SK-N-SH (cell line): ENCODE data around the gene ST7. TPM values are rescaled to one million over a fixed set of nuclear protein-coding genes. Genes with fewer than 3 reads are reported as not detected.

Experiments used
- CTCF ChIA-PET: fragments of 300-600, 350-600 bp; formaldehyde crosslinking; extraction: SDS; loops from one replicate; lab custom pipeline; 2021; lab: Yijun Ruan, JAX
- POLR2A ChIA-PET: fragments of 350-600 bp; sonication (Branson Sonifier 250); formaldehyde crosslinking; extraction: SDS; loops from one replicate; lab custom pipeline; 2020; ENCODE audit warnings: antibody characterized with exemption, inconsistent platforms; lab: Yijun Ruan, JAX
- DNase-seq: peaks from one replicate; pipeline ENCODE4 v3.0.0; 2012
- H2AFZ ChIP-seq: fragments of 200-600 bp; sonication (generic); 2 replicates; pipeline ENCODE4 v1.8.1; 2016; ENCODE audit warnings: antibody characterized with exemption, mild to moderate bottlenecking, low read depth
- H3F3A ChIP-seq: fragments of 200-600 bp; sonication (generic); replicated peaks from 2 replicates; pipeline ENCODE3; 2016; ENCODE audit warnings: antibody characterized with exemption, mild to moderate bottlenecking; ENCODE audit not compliant: insufficient read depth
- H3K27ac ChIP-seq, 2 experiments: fragments of 200-500 bp in 1 of 2; fragments of 200-600 bp in 1 of 2; sonication (Bioruptor generic) in 1 of 2; sonication (generic), shearing (Covaris generic) in 1 of 2; 2 replicates each; pipeline versions ENCODE4 v1.5.1 to v1.6.1; 2014 to 2016; ENCODE audit warnings: low read depth in 2 of 2, inconsistent platforms in 1 of 2, low read length in 1 of 2, mild to moderate bottlenecking in 1 of 2, mixed read lengths in 1 of 2
- H3K27me3 ChIP-seq: fragments of 200-600 bp; sonication (generic), shearing (Covaris generic); 2 replicates; pipeline ENCODE4 v1.6.1; 2016; ENCODE audit warnings: mixed run types; ENCODE audit not compliant: insufficient read depth
- H3K36me3 ChIP-seq, 2 experiments: fragments of 200-500 bp in 1 of 2; fragments of 200-600 bp in 1 of 2; sonication (Bioruptor generic) in 1 of 2; sonication (generic) in 1 of 2; replicated peaks in 1 of 2; 2 replicates each; pipeline versions ENCODE3 to v1.5.1; 2014 to 2016; ENCODE audit warnings: low read length in 1 of 2, mild to moderate bottlenecking in 1 of 2; ENCODE audit not compliant: insufficient read depth in 2 of 2, control insufficient read depth in 1 of 2
- H3K4me1 ChIP-seq, 2 experiments: fragments of 200-500 bp in 1 of 2; fragments of 200-600 bp in 1 of 2; sonication (Bioruptor generic) in 1 of 2; sonication (generic), shearing (Covaris generic) in 1 of 2; 2 replicates each; pipeline versions ENCODE4 v1.5.1 to v1.6.1; 2014 to 2016; ENCODE audit warnings: low read depth in 1 of 2, low read length in 1 of 2, mixed run types in 1 of 2; ENCODE audit not compliant: insufficient read depth in 2 of 2, control insufficient read depth in 1 of 2
- H3K4me2 ChIP-seq: fragments of 200-600 bp; sonication (generic), shearing (Covaris generic); 2 replicates; pipeline ENCODE4 v1.6.1; 2017; ENCODE audit warnings: mixed run types
- H3K4me3 ChIP-seq, 2 experiments: fragments of 200-500 bp in 1 of 2; fragments of 200-600 bp in 1 of 2; sonication (Bioruptor generic) in 1 of 2; sonication (generic), shearing (Covaris generic) in 1 of 2; 2 replicates each; pipeline versions ENCODE4 v1.5.1 to v1.8.1; 2014 to 2016; ENCODE audit warnings: low read depth in 2 of 2, inconsistent platforms in 1 of 2, low read length in 1 of 2, mild to moderate bottlenecking in 1 of 2, mixed read lengths in 1 of 2, moderate library complexity in 1 of 2
- H3K79me2 ChIP-seq: fragments of 200-600 bp; sonication (generic); 2 replicates; pipeline ENCODE4 v1.8.1; 2017; ENCODE audit warnings: mild to moderate bottlenecking; ENCODE audit not compliant: insufficient read depth
- H3K9ac ChIP-seq: fragments of 200-600 bp; sonication (generic); 2 replicates; pipeline ENCODE4 v1.6.1; 2017; ENCODE audit warnings: mixed run types
- H3K9me2 ChIP-seq: fragments of 200-600 bp; sonication (generic); 2 replicates; pipeline ENCODE4 v1.6.1; 2017; ENCODE audit warnings: mixed run types
- H3K9me3 ChIP-seq: fragments of 200-600 bp; sonication (generic); 2 replicates; pipeline ENCODE4 v1.6.1; 2017; ENCODE audit warnings: mixed run types, mild to moderate bottlenecking, moderate library complexity
- H4K20me1 ChIP-seq: fragments of 200-600 bp; sonication (generic); 2 replicates; pipeline ENCODE4 v1.6.1; 2017; ENCODE audit warnings: mild to moderate bottlenecking, mixed run types; ENCODE audit not compliant: insufficient read depth
- EP300 ChIP-seq, 2 experiments: IDR thresholded peaks; 2 replicates each; pipeline versions ENCODE4 v1.4.0 to v1.6.1; 2012; ENCODE audit warnings: borderline replicate concordance in 1 of 2, low read depth in 1 of 2, low read length in 1 of 2
- FOXM1 ChIP-seq: IDR thresholded peaks from 2 replicates; pipeline ENCODE4 v1.4.0; 2012; ENCODE audit warnings: low read depth, mild to moderate bottlenecking
- JUND ChIP-seq: IDR thresholded peaks from 2 replicates; pipeline ENCODE4 v1.4.0; 2012
- POLR2AphosphoS5 ChIP-seq: IDR thresholded peaks from 2 replicates; pipeline ENCODE4 v1.6.1; 2012; ENCODE audit warnings: low read depth, low read length
- RAD21 ChIP-seq: IDR thresholded peaks from 2 replicates; pipeline ENCODE4 v1.6.1; 2012; ENCODE audit warnings: mild to moderate bottlenecking, low read length
- RXRA ChIP-seq: IDR thresholded peaks from 2 replicates; pipeline ENCODE4 v1.4.0; 2012; ENCODE audit warnings: low read depth, mild to moderate bottlenecking, borderline replicate concordance
- SIN3A ChIP-seq: IDR thresholded peaks from 2 replicates; pipeline ENCODE4 v1.6.1; 2012; ENCODE audit warnings: low read depth, mild to moderate bottlenecking, low read length, moderate library complexity, borderline replicate concordance
- TEAD4 ChIP-seq: IDR thresholded peaks from 2 replicates; pipeline ENCODE4 v1.4.0; 2012; ENCODE audit warnings: mild to moderate bottlenecking, borderline replicate concordance; ENCODE audit not compliant: insufficient read depth
- WGBS: methylation state at CpG from one replicate; pipeline ENCODE4 v1.1.6; 2017; ENCODE audit warnings: low lambda C conversion rate; 5-methylcytosine and 5-hydroxymethylcytosine counted together
- polyA plus RNA-seq, 3 experiments: library from polyadenylated mRNA; depleted of rRNA; stranded (reverse); fragments of >200 nt; gene quantifications; 2 replicates each; pipeline ENCODE4 v1.2.3, GENCODE V29; 2012
- TF ChIP-seq, protein P1 (sequence below): IDR thresholded peaks from 2 replicates; pipeline ENCODE4 v1.4.0; 2012; ENCODE audit warnings: low read depth
- TF ChIP-seq, protein P2 (sequence below): fragments of 150-350 bp; IDR thresholded peaks from 2 replicates; pipeline ENCODE4 v1.6.1; 2016; ENCODE audit warnings: mild to moderate bottlenecking, low read depth, low read length
- TF ChIP-seq, protein P3 (sequence below): IDR thresholded peaks from 2 replicates; pipeline ENCODE4 v1.6.1; 2012; ENCODE audit warnings: mild to moderate bottlenecking, low read depth, low read length, moderate library complexity
- TF ChIP-seq, protein P4 (sequence below): IDR thresholded peaks from 2 replicates; pipeline ENCODE4 v1.4.0; 2012; ENCODE audit warnings: low read depth, borderline replicate concordance

Gene ST7
- polyA plus RNA-seq, 1 of the 3 experiments (the other 2 are of a cell fraction), result 23.5 TPM

DNA sequence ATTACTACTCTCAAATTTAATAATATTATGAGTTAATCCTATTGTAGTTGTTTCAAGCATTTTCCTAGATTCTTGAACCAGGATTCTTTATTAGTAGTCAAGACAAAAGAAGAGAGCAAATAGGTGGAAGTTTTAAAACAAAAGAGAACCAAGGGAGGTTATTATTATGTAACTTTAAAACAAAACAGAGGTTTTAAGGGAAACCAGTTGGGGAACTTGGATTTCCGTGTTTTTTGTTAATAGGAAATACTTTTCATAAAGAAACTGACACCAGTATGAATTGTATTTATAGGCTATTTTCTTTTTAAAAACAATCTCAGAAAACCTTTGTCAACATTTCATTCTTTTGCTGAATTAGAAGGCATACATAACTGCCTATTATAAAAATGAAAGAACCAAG lies 185.7 kb downstream of the ST7 start:
- no peaks in the 10 kb centered on the region for H3K27me3 ChIP-seq
- no peak for TF ChIP-seq RAD21
- TF ChIP-seq TEAD4, result no peak
- TF ChIP-seq, protein P1, sequence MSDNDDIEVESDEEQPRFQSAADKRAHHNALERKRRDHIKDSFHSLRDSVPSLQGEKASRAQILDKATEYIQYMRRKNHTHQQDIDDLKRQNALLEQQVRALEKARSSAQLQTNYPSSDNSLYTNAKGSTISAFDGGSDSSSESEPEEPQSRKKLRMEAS, result no peak
- TF ChIP-seq, protein P2, sequence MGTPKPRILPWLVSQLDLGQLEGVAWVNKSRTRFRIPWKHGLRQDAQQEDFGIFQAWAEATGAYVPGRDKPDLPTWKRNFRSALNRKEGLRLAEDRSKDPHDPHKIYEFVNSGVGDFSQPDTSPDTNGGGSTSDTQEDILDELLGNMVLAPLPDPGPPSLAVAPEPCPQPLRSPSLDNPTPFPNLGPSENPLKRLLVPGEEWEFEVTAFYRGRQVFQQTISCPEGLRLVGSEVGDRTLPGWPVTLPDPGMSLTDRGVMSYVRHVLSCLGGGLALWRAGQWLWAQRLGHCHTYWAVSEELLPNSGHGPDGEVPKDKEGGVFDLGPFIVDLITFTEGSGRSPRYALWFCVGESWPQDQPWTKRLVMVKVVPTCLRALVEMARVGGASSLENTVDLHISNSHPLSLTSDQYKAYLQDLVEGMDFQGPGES, result no peak
- TF ChIP-seq POLR2AphosphoS5, result no peak
- TF ChIP-seq, protein P3, sequence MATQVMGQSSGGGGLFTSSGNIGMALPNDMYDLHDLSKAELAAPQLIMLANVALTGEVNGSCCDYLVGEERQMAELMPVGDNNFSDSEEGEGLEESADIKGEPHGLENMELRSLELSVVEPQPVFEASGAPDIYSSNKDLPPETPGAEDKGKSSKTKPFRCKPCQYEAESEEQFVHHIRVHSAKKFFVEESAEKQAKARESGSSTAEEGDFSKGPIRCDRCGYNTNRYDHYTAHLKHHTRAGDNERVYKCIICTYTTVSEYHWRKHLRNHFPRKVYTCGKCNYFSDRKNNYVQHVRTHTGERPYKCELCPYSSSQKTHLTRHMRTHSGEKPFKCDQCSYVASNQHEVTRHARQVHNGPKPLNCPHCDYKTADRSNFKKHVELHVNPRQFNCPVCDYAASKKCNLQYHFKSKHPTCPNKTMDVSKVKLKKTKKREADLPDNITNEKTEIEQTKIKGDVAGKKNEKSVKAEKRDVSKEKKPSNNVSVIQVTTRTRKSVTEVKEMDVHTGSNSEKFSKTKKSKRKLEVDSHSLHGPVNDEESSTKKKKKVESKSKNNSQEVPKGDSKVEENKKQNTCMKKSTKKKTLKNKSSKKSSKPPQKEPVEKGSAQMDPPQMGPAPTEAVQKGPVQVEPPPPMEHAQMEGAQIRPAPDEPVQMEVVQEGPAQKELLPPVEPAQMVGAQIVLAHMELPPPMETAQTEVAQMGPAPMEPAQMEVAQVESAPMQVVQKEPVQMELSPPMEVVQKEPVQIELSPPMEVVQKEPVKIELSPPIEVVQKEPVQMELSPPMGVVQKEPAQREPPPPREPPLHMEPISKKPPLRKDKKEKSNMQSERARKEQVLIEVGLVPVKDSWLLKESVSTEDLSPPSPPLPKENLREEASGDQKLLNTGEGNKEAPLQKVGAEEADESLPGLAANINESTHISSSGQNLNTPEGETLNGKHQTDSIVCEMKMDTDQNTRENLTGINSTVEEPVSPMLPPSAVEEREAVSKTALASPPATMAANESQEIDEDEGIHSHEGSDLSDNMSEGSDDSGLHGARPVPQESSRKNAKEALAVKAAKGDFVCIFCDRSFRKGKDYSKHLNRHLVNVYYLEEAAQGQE, result no peak
- TF ChIP-seq SIN3A, result no peak
- no peak for TF ChIP-seq FOXM1
- no peak for TF ChIP-seq EP300 (IDR thresholded peaks at IDR 0.05; ENCODE audit: borderline replicate concordance in 1 of 2, low read depth in 1 of 2, low read length in 1 of 2)
- TF ChIP-seq JUND, result no peak
- TF ChIP-seq, protein P4, sequence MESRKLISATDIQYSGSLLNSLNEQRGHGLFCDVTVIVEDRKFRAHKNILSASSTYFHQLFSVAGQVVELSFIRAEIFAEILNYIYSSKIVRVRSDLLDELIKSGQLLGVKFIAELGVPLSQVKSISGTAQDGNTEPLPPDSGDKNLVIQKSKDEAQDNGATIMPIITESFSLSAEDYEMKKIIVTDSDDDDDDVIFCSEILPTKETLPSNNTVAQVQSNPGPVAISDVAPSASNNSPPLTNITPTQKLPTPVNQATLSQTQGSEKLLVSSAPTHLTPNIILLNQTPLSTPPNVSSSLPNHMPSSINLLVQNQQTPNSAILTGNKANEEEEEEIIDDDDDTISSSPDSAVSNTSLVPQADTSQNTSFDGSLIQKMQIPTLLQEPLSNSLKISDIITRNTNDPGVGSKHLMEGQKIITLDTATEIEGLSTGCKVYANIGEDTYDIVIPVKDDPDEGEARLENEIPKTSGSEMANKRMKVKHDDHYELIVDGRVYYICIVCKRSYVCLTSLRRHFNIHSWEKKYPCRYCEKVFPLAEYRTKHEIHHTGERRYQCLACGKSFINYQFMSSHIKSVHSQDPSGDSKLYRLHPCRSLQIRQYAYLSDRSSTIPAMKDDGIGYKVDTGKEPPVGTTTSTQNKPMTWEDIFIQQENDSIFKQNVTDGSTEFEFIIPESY, result no peak
- TF ChIP-seq RXRA, result no peak
- no peaks in the 10 kb centered on the region for H3K9me2 ChIP-seq
- H3K4me1 ChIP-seq, result peaks cover 9 to 11% of the 10 kb centered on the region in 2 experiments; a peak in 3 of 4 replicates
- WGBS, result 94% methylated on average over 1 of the region's 1 CpG
- H3K4me3 ChIP-seq, result no peak overlapping the region; a peak in 1 of 4 replicates
- CTCF ChIA-PET, result interaction anchor here (1.1 to 4.0 kb wide), 4 partner anchors 12 to 154 kb away, joined by 4 to 28 read pairs (median 6); no protein-coding TSS in a partner anchor
- no peaks in the 10 kb centered on the region for H4K20me1 ChIP-seq
- no peak overlapping the region for H3K9ac ChIP-seq
- no peak overlapping the region for H3K4me2 ChIP-seq
- H3K9me3 ChIP-seq, result no peaks in the 10 kb centered on the region
- peaks cover 19 to 53% of the 10 kb centered on the region in 2 experiments for H3K36me3 ChIP-seq
- H2AFZ ChIP-seq, result no peak overlapping the region
- no peaks in the 10 kb centered on the region for H3K79me2 ChIP-seq
- no peak for DNase-seq
- peaks cover 13% of the 10 kb centered on the region for H3F3A ChIP-seq
- peak overlapping the region in 1 of 2 experiments; percentile 87; a peak in 1 of 4 replicates for H3K27ac ChIP-seq
- POLR2A ChIA-PET, result no interaction called here
